Stimulated activated CD4-positive, alpha-beta T cell treated with anti-CD3 and anti-CD28 coated beads, Interleukin-1b, Interleukin-23, amount 100 ng/mL, for 1 hour (primary cell): ENCODE data around the gene HOPX.
"Not testable (repeated sequence)": the region's sequence is repeated elsewhere in the genome, so short reads cannot be mapped to it uniquely, and the experiment has no call there.

ENCODE experiments used
- DNase-seq, 2 donors: peaks; one replicate each; pipeline ENCODE4 v3.0.0-alpha.2; 2020; ENCODE audit warnings: low read depth in 2 of 2

Gene HOPX

GRCh38 chr4:56681158-56681852 lies at the start of gene HOPX:
Gene HOPX (minus strand): TSS chr4:56681296. CDS start chr4:56657816, 23,480 bp downstream.
- DNase-seq: peak in 1 of 2 donors; percentile 4

DNA sequence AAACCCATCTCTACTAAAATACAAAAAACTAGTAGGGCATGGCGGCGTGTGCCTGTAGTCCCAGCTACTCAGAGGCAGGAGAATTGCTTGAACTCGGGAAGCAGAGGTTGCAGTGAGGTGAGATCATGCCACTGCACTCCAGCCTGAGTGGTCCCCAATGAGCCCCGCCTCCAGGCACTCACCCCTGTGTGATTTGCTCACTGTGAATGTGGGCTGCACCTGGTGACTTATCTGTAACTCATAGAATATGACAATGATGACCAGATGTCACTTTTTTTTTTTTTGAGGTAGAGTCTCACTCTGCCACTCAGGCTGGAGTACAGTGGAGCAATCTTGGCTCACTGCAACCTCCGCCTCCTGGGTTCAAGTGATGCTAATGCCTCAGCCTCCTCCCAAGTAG lies 49.0 kb upstream of the HOPX start:
- DNase-seq: no peak

DNA sequence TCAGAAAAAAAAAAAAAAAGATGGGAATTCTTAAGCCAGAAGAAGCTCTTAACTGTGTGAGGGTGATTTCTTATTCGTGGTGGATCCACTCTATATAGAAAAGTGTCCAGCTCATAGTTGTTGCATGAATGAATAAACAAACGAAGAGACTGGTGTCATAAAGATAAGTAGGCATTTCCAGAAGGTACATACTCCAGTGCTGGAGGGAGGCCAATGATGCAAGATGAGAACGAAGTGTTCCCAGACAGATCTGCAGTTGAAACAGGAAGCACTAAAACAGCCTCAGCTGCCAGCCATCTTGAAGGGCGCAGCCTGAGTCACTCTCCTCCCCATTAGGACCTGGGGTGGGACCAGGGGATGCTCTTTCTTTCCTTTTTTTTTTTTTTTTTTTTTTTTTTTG lies 47.4 kb upstream of the HOPX start:
- DNase-seq: no peak

DNA sequence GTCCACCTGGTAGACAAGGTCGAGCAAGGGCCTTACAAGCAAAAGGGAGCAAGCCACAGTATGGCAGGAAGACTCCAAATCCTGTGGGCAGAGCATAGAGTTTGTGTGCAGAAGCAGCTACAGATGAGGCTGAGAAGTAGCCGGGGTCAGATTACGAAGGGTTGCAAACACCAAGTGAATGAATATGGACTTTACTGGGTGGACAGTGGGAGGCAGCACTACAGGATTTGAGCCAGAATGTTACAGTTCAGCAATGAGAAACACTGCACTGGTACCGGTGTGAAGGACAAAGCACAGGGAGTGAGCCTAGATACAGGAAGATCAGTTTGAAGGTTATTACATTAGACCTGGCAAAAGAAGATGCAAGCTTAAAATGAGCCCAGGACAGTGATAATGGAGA lies 46.1 kb upstream of the HOPX start:
- DNase-seq: no peak

- not testable (repeated sequence) for DNase-seq
Observed at GRCh38 chr4:56726593-56726992, 45.5 kb upstream of the HOPX start.

DNA sequence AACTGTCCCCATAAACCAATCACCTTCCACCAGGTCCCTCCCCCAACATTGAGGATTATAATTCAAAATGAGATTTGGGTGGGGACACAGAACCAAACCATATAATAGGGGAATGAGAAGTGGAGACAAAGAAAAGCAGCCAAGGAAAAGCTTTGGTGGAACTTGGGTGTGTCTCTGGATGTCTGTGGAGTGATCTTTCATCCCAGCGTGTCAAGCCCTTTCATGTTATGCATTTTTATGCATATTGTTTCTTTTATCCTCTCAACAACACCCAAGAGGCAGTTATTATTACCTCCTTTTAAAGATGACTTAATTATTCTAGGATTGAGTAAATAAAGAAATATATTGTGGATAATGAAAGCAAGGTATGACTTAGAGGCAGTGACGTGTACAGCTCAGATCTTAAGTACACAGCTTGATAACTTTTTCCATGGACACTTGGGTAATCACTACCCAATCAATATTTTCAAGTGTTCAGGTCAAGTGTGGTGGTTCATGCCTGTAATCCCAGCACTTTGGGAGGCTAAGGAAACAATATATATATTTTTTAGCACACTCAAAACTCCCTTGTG lies 42.6 kb upstream of the HOPX start:
- no peak for DNase-seq

GRCh38 chr4:56723201-56723605 lies 42.1 kb upstream of the HOPX start:
- no peak for DNase-seq

DNA sequence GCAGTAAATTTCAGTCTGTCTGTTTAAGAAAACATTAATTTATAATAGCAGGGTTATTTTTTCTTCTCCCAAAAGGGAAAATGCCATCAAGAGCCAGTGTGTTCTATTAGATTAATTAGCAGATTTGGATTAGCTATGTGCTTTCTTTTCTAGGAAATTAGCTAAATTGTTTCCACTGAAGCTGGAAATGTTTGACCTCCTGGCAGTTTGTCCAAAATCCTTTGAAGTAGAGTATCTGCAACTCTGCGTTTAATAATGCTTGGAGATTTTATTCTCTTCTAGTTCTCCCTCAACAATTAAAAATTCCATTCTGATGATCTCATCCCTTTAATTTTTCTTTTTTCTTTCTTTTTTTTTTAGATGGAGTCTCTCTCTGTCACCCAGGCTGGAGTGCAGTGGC lies 27.1 kb upstream of the HOPX start:
- no peak for DNase-seq

DNA sequence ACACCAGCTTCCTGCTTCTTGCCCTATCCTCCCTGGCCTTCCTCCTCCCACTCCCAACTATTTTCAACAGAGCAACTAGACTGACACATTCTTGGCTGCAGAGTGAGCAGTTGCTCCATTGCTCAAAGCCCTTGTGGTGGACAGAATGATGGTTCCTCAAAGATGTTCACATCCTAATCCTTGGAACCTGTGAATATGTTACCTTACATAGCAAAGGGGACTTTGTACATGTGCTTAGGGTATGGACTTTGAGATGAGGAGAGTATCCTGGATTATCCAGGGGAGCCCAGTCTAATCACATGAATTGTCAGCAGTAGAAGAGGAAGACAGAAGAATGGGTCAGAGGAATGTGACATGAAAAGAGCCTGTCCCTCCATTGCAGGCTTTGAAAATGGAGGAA lies 24.9 kb upstream of the HOPX start:
- DNase-seq: no peak

DNA sequence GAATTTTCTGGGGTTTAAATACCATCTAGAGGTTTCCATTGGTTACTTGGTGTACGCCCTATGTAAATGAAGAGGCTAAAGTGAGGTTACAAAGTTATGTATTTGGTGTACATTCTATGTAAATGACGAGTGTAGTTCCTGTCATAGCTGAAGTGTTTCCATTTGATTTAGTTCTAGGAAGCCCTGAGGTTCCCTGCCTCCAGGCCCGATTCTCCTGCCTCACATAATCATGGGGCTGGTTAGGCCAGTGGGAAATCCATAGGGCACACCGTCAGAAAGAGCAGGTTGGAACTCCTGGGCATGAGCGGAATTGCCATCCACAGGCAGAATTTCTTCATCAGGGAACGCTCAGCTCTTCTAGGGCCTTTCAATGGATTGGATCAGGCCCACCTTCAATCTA lies 24.2 kb upstream of the HOPX start:
- no peak for DNase-seq

DNA sequence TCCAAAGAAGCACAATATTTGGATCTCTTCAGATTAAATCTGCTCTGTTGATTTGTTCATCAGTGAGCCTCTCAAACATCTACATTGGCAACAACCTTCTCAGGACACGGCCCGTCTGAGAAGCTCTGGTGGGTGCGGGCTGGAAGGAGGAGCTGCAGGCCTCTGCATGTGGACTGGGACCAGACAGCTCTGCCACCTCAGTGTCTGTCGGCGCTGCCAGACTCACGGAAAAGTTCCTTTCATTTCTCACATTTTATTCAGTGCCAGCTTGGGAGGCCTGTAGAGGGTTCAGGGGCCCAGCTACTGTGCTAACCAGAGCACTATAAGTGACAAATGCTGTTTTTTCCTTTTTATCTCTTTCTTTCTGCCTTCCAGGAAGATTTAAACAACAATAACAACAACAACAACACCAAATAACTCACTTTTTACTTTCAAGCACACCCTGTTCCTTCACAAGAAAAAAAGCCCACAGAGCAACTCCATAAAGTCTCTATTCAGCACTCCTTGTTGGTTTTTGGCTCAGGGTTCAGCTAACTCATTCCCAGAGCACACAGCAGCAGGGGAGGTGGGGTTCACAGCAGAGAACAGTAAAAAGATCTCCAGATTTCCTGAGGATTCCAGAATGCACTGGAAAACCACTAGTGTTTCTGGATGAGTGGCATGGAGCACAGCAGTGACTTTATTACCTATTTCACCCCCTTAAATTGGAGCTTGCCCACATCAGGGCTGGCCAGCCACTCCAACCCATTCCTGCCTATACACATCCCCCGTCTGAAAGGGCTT lies 23.2 kb upstream of the HOPX start:
- no peak for DNase-seq

GRCh38 chr4:56703378-56703777 lies 22.3 kb upstream of the HOPX start:
- no peak for DNase-seq

GRCh38 chr4:56701644-56702043 lies 20.5 kb upstream of the HOPX start:
- no peak for DNase-seq

DNA sequence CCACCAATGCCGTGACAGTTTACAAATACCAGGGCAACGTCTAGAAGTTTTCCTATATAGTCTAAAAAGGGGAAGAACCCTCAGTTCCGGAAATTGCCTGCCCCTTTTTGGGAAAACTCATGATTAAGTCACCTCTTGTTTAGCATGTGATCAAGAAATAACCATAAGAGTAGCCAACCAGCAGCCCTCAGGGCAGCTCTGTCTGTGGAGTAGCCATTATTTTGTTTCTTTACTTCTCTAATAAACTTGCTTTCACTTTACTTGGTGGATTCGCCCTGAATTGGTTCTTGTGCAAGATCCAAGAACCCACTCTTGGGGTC lies 20.0 kb upstream of the HOPX start:
- DNase-seq: no peak

- DNase-seq: no peak
Observed at GRCh38 chr4:56699537-56700105, 18.5 kb upstream of the HOPX start.

DNA sequence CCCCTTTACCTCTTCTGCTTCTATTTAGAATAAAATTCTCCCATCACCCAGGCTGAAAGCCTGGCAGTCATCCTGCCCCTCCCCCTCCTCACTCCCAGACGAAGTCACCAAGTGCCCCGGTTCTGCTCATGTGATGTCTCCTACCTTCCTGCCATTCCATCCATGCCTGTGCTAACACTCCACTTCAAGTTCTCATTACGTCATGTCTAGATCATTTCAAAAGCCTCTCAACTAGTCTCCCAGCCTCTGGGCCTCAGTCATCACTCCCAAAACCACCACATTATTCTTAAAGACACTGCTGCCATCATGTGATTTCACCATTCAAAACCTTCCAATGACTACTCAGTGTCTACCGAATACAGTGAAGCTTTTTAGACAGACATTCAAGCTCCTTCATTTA lies 17.2 kb upstream of the HOPX start:
- DNase-seq: no peak

DNA sequence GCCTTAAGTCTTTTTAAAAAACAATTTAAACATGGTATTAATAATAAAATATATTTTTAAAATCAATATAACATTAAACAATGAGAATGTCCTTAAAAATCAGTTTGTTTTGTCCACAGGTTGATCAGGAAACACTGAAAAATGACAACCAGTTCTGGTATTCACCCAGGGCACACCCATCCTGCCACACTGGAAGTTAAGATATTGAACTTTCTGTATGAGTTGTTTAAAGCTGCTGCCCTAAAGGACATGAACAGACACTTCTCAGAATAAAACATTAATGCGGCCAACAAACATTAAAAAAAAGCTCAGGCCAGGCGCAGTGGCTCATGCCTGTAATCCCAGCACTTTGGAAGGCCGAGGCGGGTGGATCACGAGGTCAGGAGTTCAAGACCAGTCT lies 15.0 kb upstream of the HOPX start:
- DNase-seq: no peak

DNA sequence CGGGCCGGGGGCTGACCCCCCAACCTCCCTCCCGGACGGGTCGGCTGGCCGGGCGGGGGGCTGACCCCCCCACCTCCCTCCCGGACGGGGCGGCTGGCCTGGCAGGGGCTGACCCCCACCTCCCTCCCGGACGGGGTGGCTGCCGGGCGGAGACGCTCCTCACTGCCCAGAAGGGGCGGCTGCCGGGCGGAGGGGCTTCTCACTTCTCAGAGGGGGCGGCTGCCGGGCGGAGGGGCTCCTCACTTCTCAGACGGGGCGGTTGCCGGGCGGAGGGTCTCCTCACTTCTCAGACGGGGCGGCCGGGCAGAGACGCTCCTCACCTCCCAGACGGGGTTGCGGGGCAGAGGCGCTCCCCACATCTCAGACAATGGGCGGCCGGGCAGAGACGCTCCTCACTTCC lies 12.4 kb upstream of the HOPX start:
- DNase-seq: not testable (repeated sequence)

DNA sequence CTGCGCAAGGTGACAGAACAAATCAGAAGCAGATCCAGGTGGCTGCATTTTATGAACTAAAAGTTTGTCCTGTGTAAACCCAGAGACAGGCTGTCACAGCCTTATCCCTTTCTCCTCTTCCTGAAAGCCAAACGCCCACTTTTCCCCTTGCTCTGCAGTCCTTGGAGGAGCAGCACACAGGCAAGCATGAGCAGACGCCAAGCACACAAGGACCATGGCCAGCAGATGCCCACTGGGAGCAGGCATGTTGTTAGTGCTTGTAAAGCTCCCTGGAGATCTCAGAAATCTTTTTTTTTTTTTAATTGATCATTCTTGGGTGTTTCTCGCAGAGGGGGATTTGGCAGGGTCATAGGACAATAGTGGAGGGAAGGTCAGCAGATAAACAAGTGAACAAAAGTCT lies 11.5 kb upstream of the HOPX start:
- no peak for DNase-seq

GRCh38 chr4:56691425-56691824 lies 10.3 kb upstream of the HOPX start:
- no peak for DNase-seq

DNA sequence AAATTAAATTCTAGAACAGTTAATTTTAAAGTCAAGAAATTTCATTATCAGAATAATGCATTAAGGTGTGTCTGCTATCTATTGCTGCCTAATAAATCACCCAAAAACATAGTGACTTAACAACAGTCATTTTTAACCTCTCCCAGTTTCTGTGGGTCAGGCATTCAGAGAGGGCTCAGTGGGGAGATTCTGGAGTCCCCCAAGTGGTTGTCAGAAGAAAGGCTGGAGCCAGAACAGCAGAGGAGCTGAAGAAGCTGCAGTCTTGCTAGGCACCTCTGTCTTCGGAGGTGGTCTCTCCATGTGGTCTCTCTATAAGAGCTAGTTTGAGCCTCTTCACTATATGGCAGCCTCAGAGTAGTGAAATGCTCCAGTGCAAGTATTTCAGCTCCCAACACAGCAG lies 9.3 kb upstream of the HOPX start:
- no peak for DNase-seq

DNA sequence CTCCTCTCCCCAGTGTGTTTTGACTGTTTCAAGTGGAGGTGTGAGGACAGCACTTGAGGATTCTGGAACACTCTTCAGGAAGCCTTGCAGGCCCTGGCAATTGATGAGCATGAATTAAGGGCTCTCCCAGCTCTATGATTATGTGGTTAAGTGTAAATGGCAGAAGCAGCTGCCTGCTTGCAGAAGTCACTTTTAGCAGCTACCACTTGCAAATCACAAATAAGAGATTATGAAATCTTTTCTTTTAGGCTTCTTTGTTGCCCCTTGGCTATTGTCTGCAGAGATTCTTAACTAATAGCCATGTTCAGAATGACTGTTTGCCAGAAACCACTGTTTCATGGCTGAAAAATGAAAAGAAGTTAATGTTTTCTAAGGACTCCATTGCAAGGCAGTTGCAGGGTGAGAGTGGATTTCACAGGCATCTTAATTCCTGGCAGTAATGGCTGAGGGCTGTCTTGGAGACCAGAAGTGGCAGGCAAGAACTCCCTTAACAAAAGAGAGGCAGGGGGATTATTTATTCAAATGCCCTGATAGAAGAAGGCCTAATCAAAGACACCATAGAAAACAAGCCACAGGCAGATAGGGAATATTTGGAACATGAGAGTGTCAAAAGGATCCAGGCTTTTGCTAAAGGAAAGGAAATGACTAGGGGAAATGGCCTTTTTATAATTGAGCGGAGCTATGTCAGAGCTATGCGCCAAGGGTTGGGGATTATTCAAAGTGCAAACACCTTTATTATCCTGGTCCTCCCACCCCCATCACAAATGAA lies 8.3 kb upstream of the HOPX start:
- DNase-seq: no peak
